HG03108 (cell line): Measurements from ENCODE around the gene OR52A1.

Source experiments
- ATAC-seq: cut with Tn5 transposase; IDR thresholded peaks from one replicate; pipeline ENCODE4 v1.9.1; 2021; ENCODE audit warnings: moderate library complexity; ENCODE audit not compliant: unreplicated experiment

The OR52A1 gene

GRCh38 chr11:5136261-5136660 lies 18.3 kb downstream of the OR52A1 start:
- ATAC-seq = no peak

- ATAC-seq = no peak
These were observed 22.8 kb downstream of the OR52A1 start for GRCh38 chr11:5131584-5132335.

GRCh38 chr11:5129457-5129877 lies 25.1 kb downstream of the OR52A1 start:
- no peak for ATAC-seq

GRCh38 chr11:5124891-5125620 lies 29.5 kb downstream of the OR52A1 start:
- ATAC-seq = no peak

GRCh38 chr11:5123802-5124521 lies 30.6 kb downstream of the OR52A1 start:
- ATAC-seq = peak; percentile 80

GRCh38 chr11:5118893-5119292 lies 35.7 kb downstream of the OR52A1 start:
- no peak for ATAC-seq

- ATAC-seq = no peak
These were observed 37.0 kb downstream of the OR52A1 start for GRCh38 chr11:5117588-5117987.

GRCh38 chr11:5115339-5115738 lies 39.2 kb downstream of the OR52A1 start:
- no peak for ATAC-seq

- ATAC-seq = no peak
These were observed 47.3 kb downstream of the OR52A1 start for GRCh38 chr11:5107285-5107684.

GRCh38 chr11:5103066-5103465 lies 51.5 kb downstream of the OR52A1 start:
- no peak for ATAC-seq

- no peak for ATAC-seq
These were observed 52.3 kb downstream of the OR52A1 start for GRCh38 chr11:5102246-5102645.

GRCh38 chr11:5096011-5096410 lies 58.5 kb downstream of the OR52A1 start:
- ATAC-seq = no peak
